Suprapubic skin (tissue), 3 donors: ENCODE data around the gene CEBPE.

Experiments
- POLR2A ChIP-seq, 2 donors: fragments of 450-650 bp; IDR thresholded peaks; one replicate each; pipeline ENCODE4 v1.6.1; 2017; ENCODE audit warnings: antibody characterized with exemption in 2 of 2, mild to moderate bottlenecking in 2 of 2, moderate library complexity in 2 of 2
- TF ChIP-seq, protein P1 (sequence below), 2 donors: fragments of 200-600 bp in 1 of 2; fragments of 450-650 bp in 1 of 2; sonication (generic) in 1 of 2; IDR thresholded peaks; one replicate each; pipeline ENCODE4 v1.5.1; 2016 to 2019; ENCODE audit warnings: antibody characterized with exemption in 2 of 2, mild to moderate bottlenecking in 1 of 2, moderate library complexity in 1 of 2

DNA sequence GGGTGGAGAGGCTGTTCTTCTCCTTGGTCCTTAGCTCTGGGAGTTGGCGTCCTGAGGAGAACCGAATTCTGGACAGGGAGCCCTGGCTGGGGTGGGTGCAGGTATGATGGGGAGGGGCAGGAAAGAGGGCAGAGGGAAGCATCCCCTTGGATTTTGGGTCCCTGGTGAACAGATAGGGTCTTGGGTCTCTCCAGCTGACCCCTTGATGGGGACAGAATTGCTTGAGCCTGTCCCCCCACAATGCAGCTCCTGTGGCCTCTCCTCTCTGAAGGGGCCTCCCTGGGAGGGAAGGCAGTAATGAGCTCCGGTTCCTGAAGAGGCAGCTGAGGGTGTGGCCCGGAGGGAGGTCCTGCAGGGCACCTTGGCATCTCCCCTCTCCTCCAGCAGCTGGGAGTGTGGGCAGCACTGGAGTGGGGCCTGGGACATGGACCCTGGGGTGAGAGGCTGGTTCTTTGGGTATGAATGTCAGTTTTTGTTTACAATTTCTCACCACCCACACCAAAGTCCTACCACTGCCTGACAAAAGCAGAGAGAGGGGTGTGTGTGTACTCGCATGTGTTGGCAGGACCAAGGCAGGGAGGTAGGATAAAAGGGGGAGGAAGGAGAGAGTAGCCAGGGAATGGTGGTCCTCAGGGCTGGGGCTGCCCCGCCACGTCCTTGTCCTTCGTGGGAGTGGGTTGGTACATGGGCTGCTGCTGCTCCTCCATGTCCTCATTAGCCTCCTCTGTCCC lies 7.7 kb upstream of the CEBPE start:
- no peak for TF ChIP-seq POLR2A (IDR thresholded peaks at IDR 0.05)
- TF ChIP-seq, protein P1, sequence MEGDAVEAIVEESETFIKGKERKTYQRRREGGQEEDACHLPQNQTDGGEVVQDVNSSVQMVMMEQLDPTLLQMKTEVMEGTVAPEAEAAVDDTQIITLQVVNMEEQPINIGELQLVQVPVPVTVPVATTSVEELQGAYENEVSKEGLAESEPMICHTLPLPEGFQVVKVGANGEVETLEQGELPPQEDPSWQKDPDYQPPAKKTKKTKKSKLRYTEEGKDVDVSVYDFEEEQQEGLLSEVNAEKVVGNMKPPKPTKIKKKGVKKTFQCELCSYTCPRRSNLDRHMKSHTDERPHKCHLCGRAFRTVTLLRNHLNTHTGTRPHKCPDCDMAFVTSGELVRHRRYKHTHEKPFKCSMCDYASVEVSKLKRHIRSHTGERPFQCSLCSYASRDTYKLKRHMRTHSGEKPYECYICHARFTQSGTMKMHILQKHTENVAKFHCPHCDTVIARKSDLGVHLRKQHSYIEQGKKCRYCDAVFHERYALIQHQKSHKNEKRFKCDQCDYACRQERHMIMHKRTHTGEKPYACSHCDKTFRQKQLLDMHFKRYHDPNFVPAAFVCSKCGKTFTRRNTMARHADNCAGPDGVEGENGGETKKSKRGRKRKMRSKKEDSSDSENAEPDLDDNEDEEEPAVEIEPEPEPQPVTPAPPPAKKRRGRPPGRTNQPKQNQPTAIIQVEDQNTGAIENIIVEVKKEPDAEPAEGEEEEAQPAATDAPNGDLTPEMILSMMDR (IDR thresholded peaks at IDR 0.05): no peak
